H1 (cell line): Measurements from ENCODE around the gene ST7L. TPM values are rescaled to one million over a fixed set of nuclear protein-coding genes. Genes with fewer than 3 reads are reported as not detected.

ENCODE experiments used
- CTCF ChIA-PET: fragments of 300-600 bp; sonication (Branson Sonifier 250); formaldehyde crosslinking; loops from one replicate; lab custom pipeline; 2021; ENCODE audit not compliant: partially characterized antibody; lab: Charles Lee
- POLR2A ChIA-PET: fragments of 300-600 bp; sonication (Branson Sonifier 250); formaldehyde crosslinking; loops from one replicate; lab custom pipeline; 2021; ENCODE audit warnings: inconsistent platforms; ENCODE audit not compliant: partially characterized antibody; lab: Charles Lee
- DNase-seq, 2 experiments: peaks; one replicate each; pipeline versions ENCODE4 v3.0.0 to v3.0.0-alpha.2; 2010 to 2022; ENCODE audit warnings: low spot score in 2 of 2, low read depth in 1 of 2, mixed read lengths in 1 of 2
- FAIRE-seq: peaks from 2 replicates; lab custom pipeline; 2011; peaks lifted over from hg19 to GRCh38; lab: Jason Lieb, UNC
- H2AFZ ChIP-seq: 2 replicates; pipeline ENCODE4 v1.8.1; 2012; ENCODE audit warnings: low read length, inconsistent platforms
- H2AK5ac ChIP-seq: 2 replicates; pipeline ENCODE4 v1.6.1; 2013; ENCODE audit warnings: low read depth, low read length
- H2BK120ac ChIP-seq: replicated peaks from 2 replicates; pipeline ENCODE3; 2013; ENCODE audit warnings: low read depth, low read length, inconsistent platforms
- H2BK12ac ChIP-seq: 2 replicates; pipeline ENCODE4 v1.6.1; 2013; ENCODE audit warnings: low read depth, low read length
- H2BK15ac ChIP-seq: 2 replicates; pipeline ENCODE4 v1.6.1; 2013; ENCODE audit warnings: low read length
- H2BK20ac ChIP-seq: 2 replicates; pipeline ENCODE4 v1.6.1; 2013; ENCODE audit warnings: low read length
- H2BK5ac ChIP-seq: 2 replicates; pipeline ENCODE4 v1.6.1; 2013; ENCODE audit warnings: low read depth, low read length
- H3K14ac ChIP-seq: 2 replicates; pipeline ENCODE4 v1.6.1; 2013; ENCODE audit warnings: inconsistent platforms; ENCODE audit not compliant: insufficient read length
- H3K18ac ChIP-seq: 2 replicates; pipeline ENCODE4 v1.6.1; 2013; ENCODE audit warnings: low read length; ENCODE audit errors: extremely low read depth
- H3K23ac ChIP-seq: 2 replicates; pipeline ENCODE4 v1.6.1; 2013; ENCODE audit warnings: inconsistent platforms; ENCODE audit not compliant: insufficient read length
- H3K23me2 ChIP-seq: 2 replicates; pipeline ENCODE4 v1.6.1; 2013; ENCODE audit warnings: low read depth, low read length
- H3K27ac ChIP-seq: 2 replicates; pipeline ENCODE4 v1.6.1; 2011; ENCODE audit warnings: low read depth, low read length, inconsistent platforms
- H3K27me3 ChIP-seq, 4 experiments: replicated peaks in 1 of 4; 1 replicate in 1 of 4; 2 replicates in 3 of 4; pipeline versions ENCODE4 v1.6.1 to v1.8.1; 2011 to 2013; ENCODE audit warnings: low read length in 3 of 4, mild to moderate bottlenecking in 3 of 4, inconsistent platforms in 2 of 4, mixed read lengths in 2 of 4, moderate library complexity in 1 of 4; ENCODE audit not compliant: control insufficient read depth in 3 of 4, insufficient read depth in 3 of 4; ENCODE audit errors: extremely low read depth in 1 of 4
- H3K36me3 ChIP-seq, 4 experiments: 2 replicates each; pipeline versions ENCODE4 v1.6.1 to v1.8.1; 2011 to 2013; ENCODE audit warnings: mild to moderate bottlenecking in 4 of 4, low read length in 3 of 4, moderate library complexity in 2 of 4, control low read depth in 1 of 4, inconsistent platforms in 1 of 4; ENCODE audit not compliant: insufficient read depth in 4 of 4, control insufficient read depth in 2 of 4
- H3K4ac ChIP-seq: replicated peaks from 2 replicates; pipeline ENCODE3; 2013; ENCODE audit warnings: low read length, low read depth, mixed read lengths, inconsistent platforms; ENCODE audit not compliant: insufficient read length
- H3K4me1 ChIP-seq, 4 experiments: replicated peaks in 1 of 4; 1 replicate in 1 of 4; 2 replicates in 3 of 4; pipeline versions ENCODE4 v1.6.1 to v1.8.1; 2011 to 2013; ENCODE audit warnings: low read length in 3 of 4, inconsistent platforms in 2 of 4, mixed read lengths in 1 of 4; ENCODE audit not compliant: insufficient read depth in 4 of 4, control insufficient read depth in 3 of 4
- H3K4me2 ChIP-seq, 2 experiments: 2 replicates each; pipeline versions ENCODE4 v1.6.1 to v1.8.1; 2011 to 2013; ENCODE audit warnings: low read depth in 2 of 2, low read length in 2 of 2, control low read depth in 1 of 2, inconsistent platforms in 1 of 2, mild to moderate bottlenecking in 1 of 2; ENCODE audit not compliant: insufficient read depth in 1 of 2
- H3K4me3 ChIP-seq, 4 experiments: fragments of 200-600, 300-600 bp in 1 of 4; sonication (generic), shearing (Covaris generic), sonication (Bioruptor Twin) in 1 of 4; 2 replicates each; pipeline versions ENCODE4 v1.5.1 to v1.8.1; 2011 to 2016; ENCODE audit warnings: low read length in 4 of 4, low read depth in 3 of 4, control low read depth in 2 of 4, inconsistent platforms in 2 of 4, mild to moderate bottlenecking in 2 of 4, mixed read lengths in 1 of 4, moderate library complexity in 1 of 4; ENCODE audit not compliant: insufficient read depth in 2 of 4; ENCODE audit errors: extremely low read depth in 1 of 4
- H3K56ac ChIP-seq: replicated peaks from 2 replicates; pipeline ENCODE3; 2013; ENCODE audit warnings: low read depth, mild to moderate bottlenecking, mixed read lengths, low read length, inconsistent platforms; ENCODE audit not compliant: insufficient read length
- H3K79me1 ChIP-seq: 2 replicates; pipeline ENCODE4 v1.6.1; 2013; ENCODE audit warnings: low read depth, low read length, control low read depth
- H3K79me2 ChIP-seq, 2 experiments: 2 replicates each; pipeline versions ENCODE4 v1.6.1 to v1.8.1; 2012 to 2013; ENCODE audit warnings: low read length in 2 of 2, mild to moderate bottlenecking in 2 of 2, inconsistent platforms in 1 of 2; ENCODE audit not compliant: insufficient read depth in 2 of 2, control insufficient read depth in 1 of 2
- H3K9ac ChIP-seq, 4 experiments: replicated peaks in 1 of 4; 1 replicate in 1 of 4; 2 replicates in 3 of 4; pipeline versions ENCODE4 v1.6.1 to v1.8.1; 2011 to 2013; ENCODE audit warnings: low read depth in 3 of 4, low read length in 3 of 4, control low read depth in 2 of 4, mild to moderate bottlenecking in 2 of 4, moderate library complexity in 2 of 4, inconsistent platforms in 1 of 4; ENCODE audit errors: extremely low read depth in 1 of 4
- H3K9me3 ChIP-seq, 2 experiments: 2 replicates each; pipeline versions ENCODE4 v1.6.1 to v1.8.1; 2012 to 2013; ENCODE audit warnings: mild to moderate bottlenecking in 2 of 2, moderate library complexity in 2 of 2, control low read depth in 1 of 2, inconsistent platforms in 1 of 2, low read depth in 1 of 2, low read length in 1 of 2, mixed read lengths in 1 of 2; ENCODE audit not compliant: insufficient read depth in 2 of 2
- H4K20me1 ChIP-seq, 2 experiments: replicated peaks in 1 of 2; 2 replicates each; pipeline versions ENCODE3 to v1.8.1; 2011 to 2013; ENCODE audit warnings: inconsistent platforms in 2 of 2, low read length in 2 of 2, mild to moderate bottlenecking in 1 of 2; ENCODE audit not compliant: insufficient read depth in 2 of 2, control insufficient read depth in 1 of 2
- H4K5ac ChIP-seq: 2 replicates; pipeline ENCODE4 v1.6.1; 2013; ENCODE audit warnings: low read length, low read depth, mixed read lengths, inconsistent platforms; ENCODE audit not compliant: insufficient read length
- H4K8ac ChIP-seq: 2 replicates; pipeline ENCODE4 v1.8.0; 2013; ENCODE audit warnings: mild to moderate bottlenecking, moderate library complexity, low read length, inconsistent platforms; ENCODE audit not compliant: insufficient read depth; ENCODE audit errors: extremely low read depth
- H4K91ac ChIP-seq: replicated peaks from 2 replicates; pipeline ENCODE3; 2013; ENCODE audit warnings: low read length, mixed read lengths, inconsistent platforms; ENCODE audit not compliant: insufficient read length
- CBX5 ChIP-seq: fragments of 300-800, 300-1000 bp; sonication (generic); IDR thresholded peaks from 2 replicates; pipeline ENCODE4 v1.7.1; 2016; ENCODE audit warnings: antibody characterized with exemption, low read length, low read depth
- CBX8 ChIP-seq: fragments of 300-800, 300-1000 bp; sonication (generic); IDR thresholded peaks from 2 replicates; pipeline ENCODE4 v1.7.1; 2016; ENCODE audit warnings: low read depth, low read length, borderline replicate concordance
- CHD2 ChIP-seq: IDR thresholded peaks from 2 replicates; pipeline ENCODE4 v1.6.1; 2012; ENCODE audit warnings: low read length, improper control_type of control experiment
- EP300 ChIP-seq, 2 experiments: IDR thresholded peaks; 1 replicate in 1 of 2; 2 replicates in 1 of 2; pipeline ENCODE4 v1.6.1; 2011 to 2012; ENCODE audit warnings: low read depth in 2 of 2, low read length in 2 of 2, mild to moderate bottlenecking in 2 of 2, borderline replicate concordance in 1 of 2, inconsistent platforms in 1 of 2, moderate library complexity in 1 of 2
- HDAC2 ChIP-seq, 2 experiments: fragments of 300-600 bp in 1 of 2; sonication (generic) in 1 of 2; IDR thresholded peaks; 2 replicates each; pipeline ENCODE4 v1.6.1; 2011 to 2012; ENCODE audit warnings: low read depth in 2 of 2, low read length in 2 of 2, mild to moderate bottlenecking in 2 of 2, moderate library complexity in 2 of 2, borderline replicate concordance in 1 of 2, inconsistent platforms in 1 of 2
- KDM4A ChIP-seq: IDR thresholded peaks from one replicate; pipeline ENCODE4 v1.7.1; 2012; ENCODE audit warnings: low read depth, mild to moderate bottlenecking, moderate library complexity, low read length, inconsistent platforms; ENCODE audit not compliant: severe bottlenecking
- MAX ChIP-seq: IDR thresholded peaks from 2 replicates; pipeline ENCODE4 v1.6.1; 2012; ENCODE audit warnings: inconsistent platforms
- POU5F1 ChIP-seq: IDR thresholded peaks from 2 replicates; pipeline ENCODE4 v1.6.1; 2011; ENCODE audit warnings: low read depth, mild to moderate bottlenecking, low read length, moderate library complexity
- RAD21 ChIP-seq, 2 experiments: IDR thresholded peaks in 1 of 2; conservative IDR thresholded peaks in 1 of 2; 2 replicates each; pipeline ENCODE4 v1.6.1; 2011; ENCODE audit warnings: low read depth in 2 of 2, low read length in 2 of 2, improper control_type of control experiment in 1 of 2, inconsistent platforms in 1 of 2, mild to moderate bottlenecking in 1 of 2, moderate library complexity in 1 of 2
- SIN3A ChIP-seq, 2 experiments: IDR thresholded peaks in 1 of 2; conservative IDR thresholded peaks in 1 of 2; 2 replicates each; pipeline ENCODE4 v1.6.1; 2011 to 2012; ENCODE audit warnings: low read length in 2 of 2, improper control_type of control experiment in 1 of 2, low read depth in 1 of 2, mild to moderate bottlenecking in 1 of 2
- TCF12 ChIP-seq: IDR thresholded peaks from 2 replicates; pipeline ENCODE4 v1.6.1; 2011; ENCODE audit warnings: low read depth, mild to moderate bottlenecking, low read length
- TEAD4 ChIP-seq: IDR thresholded peaks from 2 replicates; pipeline ENCODE4 v1.6.1; 2012; ENCODE audit warnings: low read depth, low read length, inconsistent platforms, mixed read lengths
- WGBS, 2 experiments: shearing (Covaris generic) in 1 of 2; methylation state at CpG; one replicate each; pipeline versions ENCODE4 v1.1.6 to v1.1.7; 2013 to 2015; ENCODE audit warnings: low lambda C conversion rate in 2 of 2, mixed read lengths in 2 of 2, inconsistent platforms in 1 of 2, low coverage in 1 of 2, missing lambda C conversion rate in 1 of 2; ENCODE audit not compliant: insufficient replicate concordance in 2 of 2, insufficient coverage in 1 of 2, insufficient read length in 1 of 2; ENCODE audit errors: extremely low coverage in 1 of 2, missing lambda C conversion rate in 1 of 2; 5-methylcytosine and 5-hydroxymethylcytosine counted together
- polyA plus RNA-seq, 7 experiments: library from polyadenylated mRNA; depleted of rRNA in 3 of 7; stranded (reverse) in 5 of 7; unstranded in 2 of 7; fragments of >200 nt in 5 of 7; fragments of 200-250 nt in 2 of 7; gene quantifications; 1 replicate in 5 of 7; 2 replicates in 1 of 7; 4 replicates in 1 of 7; pipeline versions ENCODE4 v1.2.1 to v1.2.3, GENCODE V29; 2011 to 2013; ENCODE audit warnings: missing spikeins in 2 of 7, mixed read lengths in 2 of 7
- total RNA-seq: library from RNA; stranded (reverse); fragmentation: NEBNext Ultra II Directional; extraction: Animal tissue kit (Norgen Biotek cat#: 25700); gene quantifications from 2 replicates; pipeline ENCODE4 v1.2.1, GENCODE V29; 2021

The ST7L gene
- total and polyA plus RNA-seq, 2 of the 8 experiments (the other 6 are each of a cell fraction or from before 2014, with no cell fraction given), result 9.6 to 16.2 TPM

GRCh38 chr1:112517231-112517630 is 101.7 kb downstream of the ST7L start:
- Histone ChIP-seq H2BK120ac (no peak overlapping the region), H3K9me3 (no peaks in the 10 kb centered on the region), H4K91ac (no peak overlapping the region), H2AFZ (no peak overlapping the region), H3K27me3 (peaks cover 0 to 8% (median 4%) of the 10 kb centered on the region in 4 experiments; a peak in 3 of 7 replicates), H3K56ac (no peak overlapping the region), H3K14ac (no peak overlapping the region), H4K8ac (0 out of 2 replicates have a peak overlapping the region, but pooled peaks have one; percentile 58), H3K4ac (no peak overlapping the region), H2BK12ac (no peak overlapping the region), H3K18ac (no peak overlapping the region), H3K23me2 (no peaks in the 10 kb centered on the region), H3K4me2 (no peak overlapping the region), H2BK20ac (no peak overlapping the region), H3K4me3 (no peak overlapping the region), H3K9ac (no peak overlapping the region; a peak in 1 of 7 replicates), H3K4me1 (peaks cover 0 to 3% (median 0%) of the 10 kb centered on the region in 4 experiments; a peak in 1 of 7 replicates), H3K79me2 (no peaks in the 10 kb centered on the region), H2AK5ac (no peak overlapping the region), H2BK15ac (peak overlapping the region; percentile 54; the same call in 1 of the 2 replicates), H3K23ac (no peak overlapping the region), H4K20me1 (no peaks in the 10 kb centered on the region), H3K27ac (no peak overlapping the region), H3K36me3 (no peaks in the 10 kb centered on the region), H4K5ac (no peak overlapping the region), H2BK5ac (no peak overlapping the region), H3K79me1 (no peaks in the 10 kb centered on the region)
- 94% methylated on average over 9 of the region's 9 CpGs; no CpG with 5 or more reads in 1 of the 2 experiments for WGBS, 2 experiments
- ChIA-PET CTCF (interaction anchor here (1.2 kb wide), 1 partner anchor 15 kb away, joined by 3 read pairs; no protein-coding TSS in a partner anchor), POLR2A (interaction anchor here (1.3 kb wide), 1 partner anchor 9 kb away, joined by 3 read pairs; no protein-coding TSS in a partner anchor)
- no peak for DNase-seq
- TF ChIP-seq POU5F1, result no peak
- TF ChIP-seq CHD2, result no peak
- no peak for TF ChIP-seq SIN3A (conservative IDR thresholded peaks at IDR 0.05 in 1 of 2, IDR thresholded peaks at IDR 0.05 in 1 of 2; ENCODE audit: low read depth in 1 of 2, low read length in 2 of 2)
- TF ChIP-seq EP300 (IDR thresholded peaks at IDR 0.05; ENCODE audit: borderline replicate concordance in 1 of 2, low read depth in 2 of 2, low read length in 2 of 2), result no peak
- no peak for TF ChIP-seq KDM4A
- no peak for TF ChIP-seq TCF12
- no peak for TF ChIP-seq HDAC2 (IDR thresholded peaks at IDR 0.05; ENCODE audit: borderline replicate concordance in 1 of 2, low read depth in 2 of 2, low read length in 2 of 2)
- TF ChIP-seq RAD21 (IDR thresholded peaks at IDR 0.05 in 1 of 2, conservative IDR thresholded peaks at IDR 0.05 in 1 of 2; ENCODE audit: low read depth in 2 of 2, low read length in 2 of 2), result no peak
- TF ChIP-seq MAX, result no peak
- no peak for TF ChIP-seq CBX8
- no peak for TF ChIP-seq CBX5
- TF ChIP-seq TEAD4, result no peak
- no peak for FAIRE-seq
